GM21619 (cell line): ENCODE measurements around the gene SDK1.
"Not testable (repeated sequence)": the region's sequence is repeated elsewhere in the genome, so short reads cannot be mapped to it uniquely, and the experiment has no call there.

ENCODE experiments used
- ATAC-seq: cut with Tn5 transposase; IDR thresholded peaks from one replicate; pipeline ENCODE4 v1.9.1; 2021; ENCODE audit not compliant: unreplicated experiment

Gene SDK1

DNA sequence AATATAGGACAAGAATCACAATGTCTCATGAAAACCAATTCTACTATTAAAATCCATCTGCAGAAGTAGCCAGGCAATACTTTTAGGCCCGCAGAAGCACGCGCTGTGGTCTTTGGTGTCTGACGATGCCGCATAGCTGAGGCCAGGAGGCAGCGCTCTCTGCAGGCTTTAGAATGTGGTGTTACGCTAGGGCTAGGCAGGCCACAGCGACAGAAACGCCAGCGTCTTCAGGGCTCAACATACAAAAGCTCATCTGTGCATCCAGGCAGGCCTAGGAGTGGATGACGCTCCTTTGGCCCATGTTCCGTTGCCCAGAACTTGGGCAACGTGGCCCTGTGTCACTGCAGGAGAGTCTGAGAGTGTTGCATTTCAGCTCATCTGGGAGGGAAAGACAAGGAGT is 779.9 kb downstream of the SDK1 start:
- no peak for ATAC-seq

DNA sequence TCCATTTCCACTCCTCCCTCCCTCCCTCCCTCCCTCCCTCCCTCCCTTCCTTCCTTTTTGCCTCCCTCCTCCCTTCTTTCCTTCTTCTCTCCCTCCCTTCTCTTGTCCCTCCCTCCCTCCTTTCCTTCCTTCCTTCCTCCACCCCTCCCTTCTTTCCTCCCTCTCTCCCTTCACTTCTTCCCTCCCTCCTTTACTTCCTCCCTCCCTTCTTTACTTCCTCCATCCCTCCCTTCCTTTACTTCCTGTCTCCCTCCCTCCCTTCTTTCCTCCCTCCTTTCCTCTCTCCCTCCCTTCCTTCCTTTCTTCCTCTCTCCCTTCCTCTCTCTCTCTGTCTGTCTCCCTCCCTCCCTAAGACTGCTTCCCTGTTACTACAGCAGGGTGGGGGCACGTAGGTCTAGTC is 782.5 kb downstream of the SDK1 start:
- no peak for ATAC-seq

DNA sequence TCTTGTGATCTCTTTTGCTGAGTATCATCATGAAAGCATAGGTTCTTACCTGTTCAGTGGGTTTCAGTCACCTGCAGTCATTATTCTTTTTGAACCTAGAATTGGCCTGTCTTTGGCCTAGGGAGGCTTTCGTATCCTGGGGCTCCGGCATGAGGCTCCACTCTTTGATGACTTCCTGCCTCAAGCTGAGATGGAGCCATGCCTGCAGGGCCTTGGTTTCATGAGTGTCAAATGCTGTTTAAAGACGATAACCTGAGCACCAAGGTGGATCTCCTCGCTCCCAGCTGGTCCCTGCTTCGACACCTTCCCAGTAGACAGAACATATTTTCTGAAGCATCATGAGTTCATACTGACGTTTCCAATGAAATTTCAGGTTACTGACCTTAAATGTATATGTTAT is 783.2 kb downstream of the SDK1 start:
- ATAC-seq: no peak

DNA sequence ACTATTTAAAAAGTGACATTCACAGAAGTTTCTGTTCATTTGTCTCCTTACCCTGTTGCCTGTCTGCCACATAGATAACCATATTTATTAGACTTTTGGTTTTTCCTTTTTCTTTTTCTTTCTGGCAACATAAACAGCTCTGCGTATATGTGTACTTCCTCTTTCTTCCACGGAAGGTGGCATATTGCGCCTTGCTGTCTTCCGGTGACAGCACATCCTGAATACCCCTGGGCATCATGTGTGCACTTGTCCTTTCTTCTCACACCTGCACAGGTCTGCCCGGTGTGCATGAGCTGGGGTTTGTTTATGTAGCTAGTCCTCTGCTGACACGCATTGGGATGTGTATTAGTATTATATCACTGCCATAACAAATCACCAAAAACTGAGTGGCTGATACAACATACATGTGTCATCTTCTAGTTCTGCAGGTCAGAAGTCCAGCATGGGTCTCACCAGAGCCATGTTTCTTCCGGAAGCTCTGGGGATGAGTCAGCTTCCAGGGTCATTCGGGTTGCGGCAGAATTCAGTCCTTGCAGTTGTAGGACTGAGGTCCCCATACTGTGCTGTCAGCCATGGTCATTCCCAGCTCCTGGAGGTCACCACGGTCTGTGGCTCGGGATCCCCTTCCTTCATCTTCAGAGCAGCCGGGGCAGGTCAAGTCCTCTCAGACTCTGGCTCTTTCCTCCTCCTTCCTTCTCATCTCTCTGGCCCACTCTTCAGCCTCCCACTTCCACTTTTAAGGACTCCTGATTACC is 785.1 kb downstream of the SDK1 start:
- no peak for ATAC-seq

DNA sequence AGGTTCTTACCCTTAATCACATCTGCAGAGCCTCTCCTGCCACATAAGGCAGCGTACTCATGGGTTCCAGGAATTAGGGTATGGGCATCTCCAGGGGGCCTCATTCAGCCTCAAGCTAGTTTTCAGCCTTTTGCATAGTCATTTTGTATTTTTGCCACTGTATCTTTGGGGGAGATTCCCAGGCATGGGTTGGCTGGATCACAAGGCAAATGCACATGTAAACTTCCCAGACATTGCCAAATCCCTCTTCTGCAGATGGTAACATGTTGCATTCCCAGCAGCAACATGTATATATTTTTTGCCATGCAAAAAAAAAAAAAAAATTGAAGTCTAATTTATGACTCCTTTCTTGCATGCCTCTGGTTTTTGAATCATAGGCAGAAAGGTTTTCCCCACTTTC is 785.7 kb downstream of the SDK1 start:
- ATAC-seq: no peak

DNA sequence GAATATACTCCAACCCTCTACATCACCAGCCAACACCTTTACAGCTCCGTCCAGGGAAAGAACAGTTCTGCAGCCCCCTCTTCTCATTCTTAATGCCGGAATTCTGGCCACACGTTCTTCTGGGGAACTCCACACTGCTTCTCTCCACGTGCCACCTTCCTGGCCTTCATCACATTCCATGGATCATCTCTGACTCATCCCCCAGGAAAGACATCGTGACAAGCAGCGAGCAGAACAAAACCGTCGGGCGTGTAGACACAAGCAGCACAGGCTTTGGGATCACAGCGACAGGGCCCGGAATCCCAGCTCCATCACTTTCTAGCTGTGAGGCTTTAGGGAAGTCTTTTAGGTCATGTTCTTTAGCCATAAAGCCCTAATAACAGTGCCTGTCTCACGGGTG is 790.7 kb downstream of the SDK1 start:
- no peak for ATAC-seq

DNA sequence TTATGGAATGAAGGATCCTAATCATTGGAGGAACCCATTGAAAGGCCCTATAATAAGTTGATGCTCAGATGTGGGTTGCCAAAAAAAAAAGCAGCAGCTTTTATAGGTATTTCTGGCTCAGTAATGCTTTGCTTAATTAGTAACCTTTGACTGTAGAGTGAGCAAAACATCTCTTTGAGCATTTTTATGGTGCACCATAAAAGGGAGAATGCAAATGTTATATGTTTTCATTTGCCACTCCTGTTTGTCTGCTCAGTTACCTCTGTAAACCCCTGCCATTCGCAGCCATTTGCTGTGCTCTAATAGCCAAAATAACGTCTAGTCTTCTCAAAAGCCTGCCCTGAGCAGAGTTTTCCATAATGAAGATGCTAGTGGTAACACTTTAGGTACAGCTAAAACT is 792.0 kb downstream of the SDK1 start:
- ATAC-seq: no peak

DNA sequence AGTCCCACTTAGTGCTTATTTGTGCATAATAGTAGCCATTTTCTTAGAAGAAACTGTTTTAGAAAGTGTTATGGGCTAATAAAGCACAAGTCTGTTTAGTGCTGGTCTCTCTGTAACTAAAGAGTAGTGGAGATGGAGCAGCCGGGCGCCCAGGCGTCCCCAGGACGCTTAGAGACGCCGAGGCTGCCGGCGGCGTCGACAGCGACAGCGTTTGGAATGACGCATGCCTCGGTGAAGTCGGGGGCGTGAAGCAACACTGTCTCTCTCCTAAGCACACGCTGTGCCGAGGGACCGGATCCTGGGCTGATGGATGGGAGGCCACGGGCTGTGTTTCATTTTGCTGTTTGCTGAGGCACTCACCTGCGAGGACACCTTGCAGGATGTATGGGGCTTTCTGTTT is 792.4 kb downstream of the SDK1 start:
- no peak for ATAC-seq

DNA sequence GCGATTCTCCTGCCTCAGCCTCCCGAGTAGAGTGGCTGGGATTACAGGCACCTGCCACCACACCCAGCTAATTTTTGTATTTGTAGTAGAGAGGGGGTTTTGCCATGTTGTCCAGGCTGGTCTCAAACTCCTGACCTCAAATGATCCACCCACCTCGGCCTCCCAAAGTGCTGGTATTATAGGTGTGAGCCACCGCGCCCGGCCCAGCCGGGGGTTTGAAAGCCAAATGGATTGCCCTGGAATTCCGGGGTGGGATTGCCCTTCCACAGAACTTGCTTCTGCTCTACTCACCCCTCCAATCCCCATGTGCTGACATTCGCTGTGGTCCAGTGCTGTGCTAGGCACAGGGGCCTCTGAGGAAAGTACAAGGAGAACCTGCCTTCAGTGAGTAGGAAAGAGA is 793.1 kb downstream of the SDK1 start:
- ATAC-seq: not testable (repeated sequence)

DNA sequence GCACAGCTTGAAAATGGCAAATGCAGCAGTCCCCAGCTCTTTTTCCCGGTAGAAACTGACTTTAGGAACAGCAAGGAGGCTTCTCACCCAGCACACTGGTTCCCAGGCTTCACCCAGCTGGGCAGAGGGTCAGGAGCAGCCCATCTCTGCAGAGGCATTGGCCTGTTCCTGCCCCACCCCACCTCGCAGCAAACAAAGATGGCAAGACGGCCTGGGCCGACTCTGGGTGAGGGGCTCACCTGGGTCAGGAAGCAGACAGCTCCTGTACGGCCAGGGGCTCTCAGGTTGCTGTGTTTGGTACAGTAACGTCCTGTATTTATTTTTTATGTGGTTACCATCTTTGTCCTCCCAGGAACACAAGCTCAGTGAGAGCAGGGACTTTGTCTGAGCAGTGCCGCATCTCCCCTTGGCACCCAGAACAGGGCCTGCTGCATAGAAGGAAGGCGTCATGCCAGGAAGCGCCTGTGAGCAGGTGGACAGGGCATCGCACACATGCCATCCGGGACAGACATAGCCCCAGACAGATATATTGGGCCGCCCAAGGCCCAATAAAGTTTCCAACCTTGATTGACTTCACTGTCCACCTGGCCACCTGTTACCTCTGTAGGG is 796.1 kb downstream of the SDK1 start:
- ATAC-seq: no peak

DNA sequence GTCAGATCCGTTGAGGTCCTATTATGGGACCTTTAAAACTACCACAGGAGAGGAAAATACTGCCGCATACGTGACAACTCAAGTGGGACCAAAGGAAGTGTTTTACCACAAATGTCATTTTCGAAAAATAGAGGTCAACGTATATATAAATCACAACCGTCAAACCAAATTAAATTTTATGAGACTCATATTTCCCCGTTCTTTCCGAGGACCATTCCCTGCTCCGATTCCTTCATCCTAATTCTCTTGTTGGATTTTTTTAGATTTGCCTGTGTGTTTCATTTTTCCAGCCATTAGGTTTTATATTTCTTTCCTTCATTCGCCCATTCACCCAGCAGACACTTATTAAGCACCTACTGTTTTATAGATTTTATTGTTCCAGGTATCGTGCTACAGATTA is 797.1 kb downstream of the SDK1 start:
- ATAC-seq: no peak

DNA sequence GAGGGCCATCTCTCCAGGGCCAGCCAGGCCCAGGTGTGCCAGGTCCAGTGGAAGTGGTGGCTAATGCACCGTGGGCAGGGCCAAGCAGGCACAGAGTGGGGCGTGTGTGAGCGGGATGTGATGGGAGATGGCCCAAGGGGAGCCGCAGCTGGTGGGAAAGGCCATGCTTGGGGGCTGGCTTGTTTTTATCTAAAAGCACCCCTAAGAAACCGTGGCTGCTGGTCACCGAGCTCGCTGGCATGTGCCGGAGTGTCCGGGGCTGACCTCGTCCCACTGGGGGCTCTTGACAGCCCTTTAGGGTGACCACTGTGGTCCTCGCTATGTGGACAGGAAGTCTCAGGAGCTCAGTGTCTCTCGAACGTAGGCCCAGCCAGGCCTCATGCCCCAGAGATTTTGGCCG is 798.6 kb downstream of the SDK1 start:
- no peak for ATAC-seq

DNA sequence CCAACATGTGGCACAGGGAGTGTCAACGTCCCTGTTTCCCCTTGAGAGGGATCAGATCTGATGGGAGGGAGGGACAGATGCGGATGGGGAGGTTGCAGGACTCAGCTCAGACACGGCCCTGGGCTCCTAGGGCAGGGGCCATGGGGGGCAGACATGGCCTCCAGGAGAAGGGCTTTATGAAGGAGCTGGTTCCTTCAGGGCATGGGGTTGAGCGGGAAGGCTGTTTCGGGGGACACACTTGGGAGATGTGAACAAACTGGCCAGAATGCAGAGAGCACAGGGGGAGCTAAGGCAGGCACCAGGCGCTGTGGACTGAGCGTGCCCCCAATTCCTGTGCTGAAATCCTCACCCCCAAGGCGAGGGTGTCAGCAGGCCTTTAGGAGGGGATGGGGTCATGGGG is 799.1 kb downstream of the SDK1 start:
- ATAC-seq: no peak

DNA sequence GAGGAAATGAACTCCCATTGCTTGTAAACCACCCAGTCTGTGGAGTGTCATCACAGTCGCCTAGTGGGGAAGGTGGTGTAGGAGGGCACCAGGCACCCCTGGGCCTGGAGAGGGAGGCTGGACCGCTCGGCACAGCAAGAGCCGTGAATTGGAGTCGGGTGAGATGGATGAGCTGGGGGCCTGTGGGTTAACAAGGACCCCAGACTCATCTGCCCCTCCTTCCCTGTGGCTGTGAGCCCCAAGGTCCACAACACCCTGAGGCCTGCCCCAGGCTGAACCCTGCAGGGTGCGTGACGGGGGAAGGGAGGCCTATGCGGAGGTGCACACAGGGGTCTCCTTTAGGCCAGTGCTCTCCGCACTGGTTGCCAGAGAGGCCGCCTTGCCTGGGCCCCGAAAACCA is 799.6 kb downstream of the SDK1 start:
- no peak for ATAC-seq

DNA sequence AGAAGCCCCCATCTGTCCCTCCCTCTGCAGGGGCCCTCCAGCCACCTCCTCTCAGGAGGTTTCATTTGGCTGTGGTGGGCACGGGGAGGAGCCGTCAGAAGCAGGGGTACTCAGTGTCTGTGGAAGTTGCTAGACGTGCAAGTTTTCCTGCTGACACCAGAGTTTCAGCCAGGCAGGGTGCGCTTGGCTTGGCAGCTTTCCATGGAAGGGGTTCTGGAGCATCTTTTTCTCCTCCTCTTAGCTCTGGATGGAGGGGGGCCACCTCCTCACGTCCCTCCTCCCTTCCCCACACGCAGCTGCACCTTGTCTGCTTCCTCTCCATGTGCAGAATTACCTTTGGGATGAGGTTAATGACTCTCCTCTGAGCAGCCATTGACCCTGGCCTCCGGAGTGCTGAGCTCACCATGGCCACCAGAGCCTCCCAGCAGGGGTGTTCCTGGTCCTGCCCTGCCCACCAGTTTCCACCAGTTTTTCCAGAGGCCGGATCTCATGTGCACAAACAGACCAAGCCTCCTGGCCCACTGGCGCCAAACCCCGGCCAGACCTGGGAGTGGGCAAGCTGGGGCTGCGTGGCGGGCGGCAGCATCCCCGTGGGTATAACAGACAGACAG is 801.3 kb downstream of the SDK1 start:
- no peak for ATAC-seq

DNA sequence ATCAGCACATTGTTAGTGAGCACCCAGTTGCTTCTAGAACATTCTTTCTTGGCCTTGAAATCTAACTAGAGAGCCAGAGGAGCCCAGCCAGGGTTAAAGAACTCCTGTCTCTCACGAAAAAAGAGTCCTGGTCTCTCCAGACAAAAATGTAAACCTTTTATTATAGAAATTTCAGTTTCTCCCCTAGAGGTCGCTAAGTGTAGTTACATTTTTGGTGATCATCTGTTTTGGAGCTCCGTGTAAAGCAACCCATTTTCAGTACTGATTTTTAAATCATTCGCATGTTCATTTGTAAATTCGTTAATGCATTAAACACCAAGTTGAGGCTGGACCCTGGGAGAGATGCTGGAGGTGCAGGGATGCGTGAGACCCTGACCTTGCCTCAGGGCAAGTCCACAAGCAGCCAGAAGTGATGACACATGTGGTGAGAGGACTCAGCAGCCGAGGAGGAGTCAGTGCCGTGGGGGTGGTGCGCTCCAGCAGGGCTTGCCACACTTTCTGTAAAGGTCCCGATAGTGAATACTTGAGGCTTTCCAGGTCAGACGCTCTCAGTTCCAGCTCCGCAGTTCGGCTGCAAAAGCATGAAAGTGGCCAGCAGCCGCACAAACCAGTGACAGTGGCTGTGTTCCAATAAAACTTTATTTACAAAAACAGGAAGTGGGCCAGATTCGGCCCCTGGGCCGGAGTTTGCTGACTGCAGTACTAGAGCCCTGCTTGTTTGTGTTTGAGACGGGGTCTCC is 802.5 kb downstream of the SDK1 start:
- no peak for ATAC-seq

DNA sequence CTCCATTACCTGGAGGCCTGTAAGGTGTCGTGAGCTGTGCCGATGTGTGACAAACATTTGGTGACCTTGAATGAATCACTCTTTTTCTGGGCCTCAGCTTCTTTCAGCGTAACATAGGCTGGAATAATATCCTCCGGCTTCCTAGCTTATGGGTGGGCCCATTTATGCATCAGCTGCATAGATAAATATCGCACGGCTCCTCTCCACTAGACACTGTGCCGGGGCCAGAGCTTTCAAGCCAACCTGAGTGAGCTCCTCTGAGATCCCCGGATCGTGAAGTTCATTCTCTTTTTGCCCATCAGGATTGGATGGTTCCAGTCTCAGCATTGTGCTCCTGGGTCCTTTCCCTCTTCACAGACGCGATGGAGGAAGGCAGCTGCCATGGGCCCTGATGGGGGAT is 806.8 kb downstream of the SDK1 start:
- no peak for ATAC-seq

DNA sequence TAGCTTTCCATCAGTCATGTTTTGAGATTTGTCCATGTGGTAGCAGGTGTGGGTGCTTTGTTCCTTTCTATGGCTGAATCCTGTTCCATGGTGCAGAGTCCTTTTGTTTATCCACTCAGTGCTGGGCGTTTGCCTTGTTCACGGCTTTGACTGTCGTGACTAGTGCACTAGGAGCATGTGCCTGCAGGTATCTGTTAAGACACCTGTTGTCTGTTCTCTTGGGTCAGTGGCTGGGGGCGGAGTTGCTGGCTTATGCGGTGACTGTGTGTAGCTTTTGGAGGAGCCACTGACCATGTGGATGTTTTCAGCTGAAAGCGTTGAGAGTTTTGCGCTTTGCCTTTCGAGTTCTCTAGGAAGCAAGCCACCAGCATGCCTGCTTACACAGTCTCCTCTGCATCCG is 807.9 kb downstream of the SDK1 start:
- ATAC-seq: no peak

DNA sequence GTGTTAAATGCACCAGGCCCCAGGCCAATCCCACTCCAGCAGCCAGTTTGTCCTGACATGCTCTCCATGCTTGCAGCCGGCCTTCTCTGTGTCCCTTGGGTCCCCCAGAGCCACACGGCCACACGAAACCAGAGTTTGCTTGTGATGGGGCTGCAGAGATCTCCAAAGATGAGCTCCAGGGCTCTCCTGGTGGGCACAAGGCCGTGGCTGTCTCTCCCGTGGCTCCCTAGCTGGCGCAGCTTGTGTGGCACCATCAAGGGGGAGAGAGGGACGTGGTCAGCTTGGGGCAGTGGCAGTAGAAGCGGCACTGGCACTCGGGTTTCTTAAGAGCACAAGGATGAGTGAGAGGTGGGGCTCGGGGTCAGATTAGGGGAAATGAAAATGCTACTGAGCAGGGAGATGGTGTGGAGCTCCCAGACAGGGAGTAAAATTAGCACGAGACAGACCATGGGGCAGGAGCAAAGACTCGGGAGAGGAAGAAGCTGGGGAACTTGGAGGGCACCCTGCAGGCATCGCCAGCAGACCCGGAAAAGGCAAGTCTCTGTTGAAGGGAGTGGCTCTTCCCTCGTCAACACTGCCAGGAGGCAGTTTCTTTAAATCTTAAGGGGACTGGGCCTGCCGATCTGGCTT is 808.5 kb downstream of the SDK1 start:
- no peak for ATAC-seq

DNA sequence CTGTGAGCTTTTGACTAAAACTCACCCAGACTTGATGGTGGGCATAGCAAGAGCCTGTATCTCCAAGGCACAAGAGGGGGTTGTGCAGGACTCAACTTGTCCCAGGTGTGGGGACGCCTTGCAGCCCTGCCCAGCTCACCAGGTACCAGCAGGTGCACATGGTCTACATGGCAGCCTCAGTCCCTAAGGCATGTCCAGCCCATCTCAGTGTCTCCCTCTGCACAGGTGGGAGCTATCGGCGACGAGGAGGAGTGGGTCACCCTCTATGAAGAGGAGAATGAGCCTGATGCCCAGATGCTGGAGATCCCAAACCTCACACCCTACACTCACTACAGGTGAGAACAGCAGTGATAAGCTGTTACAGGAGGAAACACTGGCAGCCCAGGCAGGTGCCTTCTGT is 809.4 kb downstream of the SDK1 start:
- ATAC-seq: no peak

DNA sequence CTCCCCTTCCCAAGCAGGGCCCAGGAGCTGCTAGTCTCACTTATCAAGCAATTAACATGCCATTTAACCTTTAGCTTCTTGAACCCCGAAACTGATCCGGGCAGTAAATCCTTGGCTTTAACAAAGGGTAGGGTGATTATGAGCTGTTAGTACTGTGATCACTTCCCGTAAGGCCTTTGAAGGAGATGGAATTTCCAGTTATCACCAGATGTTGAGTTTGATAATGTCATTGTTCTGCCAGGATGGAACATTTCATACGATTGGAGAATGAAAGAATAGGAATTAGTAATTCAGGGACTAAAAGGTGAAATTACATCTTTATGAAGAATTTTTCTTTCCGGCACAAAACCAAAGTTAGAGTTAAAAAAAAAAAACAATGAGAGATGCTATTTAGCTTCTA is 810.1 kb downstream of the SDK1 start:
- no peak for ATAC-seq
